Measurements from ENCODE around the gene GRM5. TPM values are rescaled to one million over a fixed set of nuclear protein-coding genes. Genes with fewer than 3 reads are reported as not detected.

GRM5 gene
- total RNA-seq, 1 experiment from 2014 or later, result not detected

DNA sequence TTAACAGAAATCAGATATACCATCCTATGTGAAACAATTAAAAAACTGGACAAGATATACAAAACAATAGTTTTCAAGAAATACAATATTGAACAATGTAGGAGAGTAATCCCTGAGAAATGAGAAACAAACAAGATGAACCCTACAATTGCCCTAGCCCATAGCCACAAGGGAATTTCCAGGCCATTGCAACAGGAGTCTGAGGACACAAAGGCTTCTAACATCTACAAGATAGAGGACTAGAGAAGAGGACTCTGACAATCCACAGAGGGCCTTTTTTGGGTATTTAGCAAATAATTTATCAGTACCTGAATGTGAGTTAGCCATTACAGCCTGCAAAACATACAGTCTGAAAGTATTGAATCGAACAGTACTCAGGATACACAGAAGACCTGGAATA lies 251.7 kb downstream of the GRM5 start:
- H3K4me3 ChIP-seq (ENCODE audit: low read length), result no peak overlapping the region
- no peaks in the 10 kb centered on the region for H3K9me2 ChIP-seq (replicated peaks; ENCODE audit: insufficient read depth, low read length)
- no peak overlapping the region for H3K9ac ChIP-seq (ENCODE audit: low read length)
- H2AFZ ChIP-seq (ENCODE audit: low read length), result no peak overlapping the region
- no peak overlapping the region for H3K4me2 ChIP-seq (ENCODE audit: low read depth, low read length, poor library complexity, severe bottlenecking)
- DNase-seq, result no peak
- no peaks in the 10 kb centered on the region for H3K36me3 ChIP-seq (ENCODE audit: insufficient read depth, low read length)
- no peak overlapping the region for H3K27ac ChIP-seq (ENCODE audit: low read length)
- no peaks in the 10 kb centered on the region; the same call in 1 of the 2 replicates for H3K27me3 ChIP-seq (ENCODE audit: low read length)
- H3K4me1 ChIP-seq (ENCODE audit: low read length), result no peaks in the 10 kb centered on the region
- no peaks in the 10 kb centered on the region for H4K20me1 ChIP-seq (ENCODE audit: insufficient read depth, low read depth, low read length)
- H3K79me2 ChIP-seq (ENCODE audit: low read length), result no peaks in the 10 kb centered on the region
- H3K9me3 ChIP-seq (ENCODE audit: low read length), result peaks cover 3% of the 10 kb centered on the region; the same call in 1 of the 2 replicates

DNA sequence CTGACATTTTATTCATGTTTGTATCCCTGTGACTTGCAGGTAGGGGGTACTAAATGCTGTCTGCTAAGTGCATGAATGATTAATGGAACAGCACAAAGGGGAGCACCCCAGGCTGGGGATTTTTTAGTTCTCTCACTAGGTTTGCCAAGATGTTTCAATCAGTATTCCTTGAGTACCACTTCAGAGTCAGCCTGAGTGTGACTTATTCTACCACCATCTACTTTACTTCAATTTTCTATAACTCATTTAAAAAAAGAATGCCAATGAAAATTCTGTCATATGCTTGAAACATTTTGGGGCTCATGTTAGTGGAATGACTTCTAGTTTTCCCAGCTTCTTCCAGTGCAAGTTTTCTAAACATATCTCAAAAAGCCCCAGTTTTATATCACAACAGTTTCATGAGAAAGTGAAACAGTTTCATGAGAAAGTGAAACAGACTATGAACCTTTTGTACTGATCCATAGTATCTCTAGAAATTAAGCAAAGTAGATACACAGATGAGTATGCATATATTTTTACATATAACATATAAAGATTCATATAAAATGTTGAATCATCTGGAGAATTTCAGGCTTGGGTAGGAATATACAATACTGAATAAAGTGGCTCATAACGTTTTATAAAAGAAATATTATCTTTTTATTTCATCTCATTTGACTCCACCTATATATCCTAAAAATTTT lies 252.4 kb downstream of the GRM5 start:
- Histone ChIP-seq H3K4me3 (ENCODE audit: low read length) (no peak overlapping the region), H3K79me2 (ENCODE audit: low read length) (no peaks in the 10 kb centered on the region), H3K27ac (ENCODE audit: low read length) (no peak overlapping the region), H3K9me3 (ENCODE audit: low read length) (peaks cover 3% of the 10 kb centered on the region; the same call in 1 of the 2 replicates), H3K36me3 (ENCODE audit: insufficient read depth, low read length) (no peaks in the 10 kb centered on the region), H3K4me2 (ENCODE audit: low read depth, low read length, poor library complexity, severe bottlenecking) (no peak overlapping the region), H3K4me1 (ENCODE audit: low read length) (no peaks in the 10 kb centered on the region), H2AFZ (ENCODE audit: low read length) (no peak overlapping the region), H3K9me2 (replicated peaks; ENCODE audit: insufficient read depth, low read length) (no peaks in the 10 kb centered on the region), H4K20me1 (ENCODE audit: insufficient read depth, low read depth, low read length) (no peaks in the 10 kb centered on the region), H3K27me3 (ENCODE audit: low read length) (no peaks in the 10 kb centered on the region; the same call in 1 of the 2 replicates), H3K9ac (ENCODE audit: low read length) (no peak overlapping the region)
- DNase-seq, result no peak

DNA sequence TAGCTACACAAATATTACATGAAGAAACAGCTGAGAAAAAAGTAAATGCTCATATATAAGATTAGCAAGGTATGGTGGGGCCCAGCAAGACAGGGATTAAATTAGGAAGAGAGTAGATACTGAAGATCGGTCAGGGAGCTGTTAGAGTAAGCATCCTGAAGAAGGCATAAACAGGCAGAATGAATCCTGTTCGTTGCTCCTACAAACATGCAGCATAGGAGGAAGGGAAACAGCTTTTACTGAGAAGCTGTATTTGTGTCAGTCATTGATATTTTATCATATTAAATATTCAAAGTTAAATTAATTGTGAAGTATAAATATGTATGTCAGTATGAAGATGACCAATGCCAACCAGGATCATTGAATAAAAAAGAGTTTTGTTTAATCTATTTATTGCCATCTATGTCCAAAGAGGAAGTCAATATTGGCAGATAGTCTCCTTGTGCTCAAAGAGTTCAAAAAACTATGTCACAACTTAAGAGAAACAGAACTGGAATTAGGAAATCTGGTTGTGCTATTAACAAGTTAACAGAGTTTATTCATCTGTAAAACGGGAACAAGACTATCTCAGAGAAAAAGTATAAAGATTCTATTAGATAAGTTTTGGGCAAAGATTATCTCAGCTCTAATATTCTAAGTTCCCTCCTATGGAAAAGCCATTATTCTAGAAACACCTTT lies 255.2 kb downstream of the GRM5 start:
- no peaks in the 10 kb centered on the region for H3K4me1 ChIP-seq (ENCODE audit: low read length)
- H3K27me3 ChIP-seq (ENCODE audit: low read length), result no peaks in the 10 kb centered on the region; the same call in 1 of the 2 replicates
- no peak overlapping the region for H2AFZ ChIP-seq (ENCODE audit: low read length)
- no peak overlapping the region for H3K9ac ChIP-seq (ENCODE audit: low read length)
- H3K4me3 ChIP-seq (ENCODE audit: low read length), result no peak overlapping the region
- H3K27ac ChIP-seq (ENCODE audit: low read length), result no peak overlapping the region
- peaks cover 3% of the 10 kb centered on the region; the same call in 1 of the 2 replicates for H3K9me3 ChIP-seq (ENCODE audit: low read length)
- no peaks in the 10 kb centered on the region for H4K20me1 ChIP-seq (ENCODE audit: insufficient read depth, low read depth, low read length)
- no peaks in the 10 kb centered on the region for H3K36me3 ChIP-seq (ENCODE audit: insufficient read depth, low read length)
- no peaks in the 10 kb centered on the region for H3K79me2 ChIP-seq (ENCODE audit: low read length)
- no peak overlapping the region for H3K4me2 ChIP-seq (ENCODE audit: low read depth, low read length, poor library complexity, severe bottlenecking)
- no peak for DNase-seq
- no peaks in the 10 kb centered on the region for H3K9me2 ChIP-seq (replicated peaks; ENCODE audit: insufficient read depth, low read length)

DNA sequence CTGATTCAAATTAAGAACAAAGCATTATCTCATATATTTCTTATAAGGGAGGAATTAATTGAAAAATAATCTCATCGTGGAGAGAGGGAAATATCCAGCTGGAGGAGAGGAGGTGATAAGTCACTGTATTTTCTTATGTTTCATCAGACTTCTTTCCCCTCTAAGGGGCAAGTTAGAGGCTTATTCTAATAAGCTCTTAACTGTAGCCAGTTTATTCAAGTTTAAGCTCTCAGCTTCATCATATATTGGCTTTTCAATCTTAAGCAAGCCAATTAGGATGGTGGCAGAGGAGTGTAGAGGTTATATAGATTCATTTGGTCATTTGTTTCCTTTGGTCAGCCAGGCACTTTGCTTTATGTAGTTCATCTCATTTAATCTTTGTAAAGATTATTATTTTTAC lies 256.7 kb downstream of the GRM5 start:
- Histone ChIP-seq H3K79me2 (ENCODE audit: low read length) (no peaks in the 10 kb centered on the region), H2AFZ (ENCODE audit: low read length) (no peak overlapping the region), H3K4me2 (ENCODE audit: low read depth, low read length, poor library complexity, severe bottlenecking) (no peak overlapping the region), H3K4me3 (ENCODE audit: low read length) (no peak overlapping the region), H3K9ac (ENCODE audit: low read length) (no peak overlapping the region), H3K36me3 (ENCODE audit: insufficient read depth, low read length) (no peaks in the 10 kb centered on the region), H4K20me1 (ENCODE audit: insufficient read depth, low read depth, low read length) (no peaks in the 10 kb centered on the region), H3K27me3 (ENCODE audit: low read length) (no peaks in the 10 kb centered on the region), H3K4me1 (ENCODE audit: low read length) (no peaks in the 10 kb centered on the region), H3K9me3 (ENCODE audit: low read length) (no peaks in the 10 kb centered on the region), H3K27ac (ENCODE audit: low read length) (no peak overlapping the region), H3K9me2 (replicated peaks; ENCODE audit: insufficient read depth, low read length) (no peaks in the 10 kb centered on the region)
- no peak for DNase-seq

DNA sequence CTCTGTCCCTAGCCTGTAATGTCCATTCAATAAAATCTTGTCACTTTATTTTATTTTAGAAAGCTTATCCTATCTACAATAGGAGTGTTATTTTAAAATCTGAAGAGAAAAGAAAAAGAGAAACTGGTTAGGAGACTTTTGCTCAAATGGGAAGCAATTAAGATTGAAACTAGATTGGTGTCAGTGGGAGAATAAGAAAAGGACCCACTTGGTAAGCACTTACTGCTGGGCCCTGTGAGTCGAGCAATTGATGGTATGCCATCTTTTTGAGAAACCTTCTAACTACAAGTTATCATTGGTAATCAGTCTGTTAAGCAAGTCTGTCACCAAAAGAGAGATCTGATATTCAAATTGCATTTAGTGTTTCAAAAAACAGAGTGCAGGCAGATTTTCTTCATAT lies 258.4 kb downstream of the GRM5 start:
- H3K4me3 ChIP-seq (ENCODE audit: low read length), result no peak overlapping the region
- H3K79me2 ChIP-seq (ENCODE audit: low read length), result no peaks in the 10 kb centered on the region
- H3K9me3 ChIP-seq (ENCODE audit: low read length), result no peaks in the 10 kb centered on the region
- no peak overlapping the region for H3K4me2 ChIP-seq (ENCODE audit: low read depth, low read length, poor library complexity, severe bottlenecking)
- H3K9me2 ChIP-seq (replicated peaks; ENCODE audit: insufficient read depth, low read length), result no peaks in the 10 kb centered on the region
- no peaks in the 10 kb centered on the region for H3K4me1 ChIP-seq (ENCODE audit: low read length)
- H3K9ac ChIP-seq (ENCODE audit: low read length), result no peak overlapping the region
- no peaks in the 10 kb centered on the region for H4K20me1 ChIP-seq (ENCODE audit: insufficient read depth, low read depth, low read length)
- DNase-seq, result no peak
- H3K27me3 ChIP-seq (ENCODE audit: low read length), result no peaks in the 10 kb centered on the region
- H3K27ac ChIP-seq (ENCODE audit: low read length), result no peak overlapping the region
- no peaks in the 10 kb centered on the region for H3K36me3 ChIP-seq (ENCODE audit: insufficient read depth, low read length)
- no peak overlapping the region for H2AFZ ChIP-seq (ENCODE audit: low read length)

DNA sequence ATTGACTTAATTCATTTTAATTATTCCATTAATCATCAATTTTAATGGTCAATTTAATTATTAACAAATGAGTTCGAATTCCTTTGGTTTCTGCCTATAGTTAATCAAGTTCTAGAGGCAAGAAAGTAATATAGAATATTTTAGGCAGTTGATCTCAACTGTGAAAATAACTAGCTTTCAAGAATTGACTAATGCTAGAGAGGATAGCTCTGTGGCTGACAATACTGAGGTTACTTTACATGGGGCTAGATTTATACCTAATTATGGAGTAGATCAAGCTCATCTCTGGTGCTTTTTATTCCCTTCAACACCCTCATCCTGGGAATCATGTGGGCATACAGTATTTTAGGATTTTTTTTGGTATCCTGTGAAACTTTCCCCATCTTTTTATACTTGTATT lies 259.4 kb downstream of the GRM5 start:
- no peak overlapping the region for H3K4me2 ChIP-seq (ENCODE audit: low read depth, low read length, poor library complexity, severe bottlenecking)
- H3K36me3 ChIP-seq (ENCODE audit: insufficient read depth, low read length), result no peaks in the 10 kb centered on the region
- no peaks in the 10 kb centered on the region for H3K79me2 ChIP-seq (ENCODE audit: low read length)
- H3K4me1 ChIP-seq (ENCODE audit: low read length), result no peaks in the 10 kb centered on the region
- H3K27me3 ChIP-seq (ENCODE audit: low read length), result no peaks in the 10 kb centered on the region
- H3K27ac ChIP-seq (ENCODE audit: low read length), result no peak overlapping the region
- DNase-seq, result no peak
- no peak overlapping the region for H2AFZ ChIP-seq (ENCODE audit: low read length)
- no peaks in the 10 kb centered on the region for H3K9me2 ChIP-seq (replicated peaks; ENCODE audit: insufficient read depth, low read length)
- H3K9me3 ChIP-seq (ENCODE audit: low read length), result no peaks in the 10 kb centered on the region
- H3K9ac ChIP-seq (ENCODE audit: low read length), result no peak overlapping the region
- no peaks in the 10 kb centered on the region for H4K20me1 ChIP-seq (ENCODE audit: insufficient read depth, low read depth, low read length)
- H3K4me3 ChIP-seq (ENCODE audit: low read length), result no peak overlapping the region

DNA sequence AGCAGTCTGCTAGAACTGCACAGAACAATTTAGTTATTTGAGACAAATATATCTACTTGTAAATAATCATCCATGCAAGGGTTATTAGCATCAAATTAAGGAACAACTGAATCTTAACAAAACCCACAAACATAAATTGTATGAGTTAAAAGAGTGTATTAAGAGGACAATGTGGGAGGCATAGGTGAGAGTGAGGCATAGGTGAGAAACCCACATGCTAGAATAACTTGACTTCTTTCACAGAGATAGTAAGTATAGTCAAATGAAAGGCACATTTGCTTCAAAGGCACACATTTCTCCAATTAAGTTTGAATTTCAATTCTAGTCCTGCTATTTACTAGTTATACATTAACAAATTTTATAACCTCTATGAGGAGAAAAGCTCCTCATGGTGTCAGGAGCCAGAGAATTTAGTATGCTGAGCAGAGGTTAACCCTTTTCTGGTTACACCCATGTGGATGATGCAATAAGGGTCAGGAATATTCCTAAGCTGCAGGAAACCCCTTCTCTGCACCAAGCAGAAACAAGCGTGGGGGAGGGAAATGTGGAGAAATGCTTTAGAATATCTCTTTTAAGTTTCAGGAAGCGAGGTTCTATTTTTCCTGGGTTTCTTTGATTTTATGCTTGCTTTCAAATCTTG lies 264.2 kb downstream of the GRM5 start:
- Histone ChIP-seq H3K36me3 (ENCODE audit: insufficient read depth, low read length) (no peaks in the 10 kb centered on the region), H3K27ac (ENCODE audit: low read length) (no peak overlapping the region), H3K9me2 (replicated peaks; ENCODE audit: insufficient read depth, low read length) (no peaks in the 10 kb centered on the region), H3K4me1 (ENCODE audit: low read length) (no peaks in the 10 kb centered on the region), H3K4me2 (ENCODE audit: low read depth, low read length, poor library complexity, severe bottlenecking) (no peak overlapping the region), H3K27me3 (ENCODE audit: low read length) (no peaks in the 10 kb centered on the region), H4K20me1 (ENCODE audit: insufficient read depth, low read depth, low read length) (no peaks in the 10 kb centered on the region), H3K4me3 (ENCODE audit: low read length) (no peak overlapping the region), H3K9me3 (ENCODE audit: low read length) (no peaks in the 10 kb centered on the region), H2AFZ (ENCODE audit: low read length) (no peak overlapping the region), H3K9ac (ENCODE audit: low read length) (no peak overlapping the region), H3K79me2 (ENCODE audit: low read length) (no peaks in the 10 kb centered on the region)
- no peak for DNase-seq

DNA sequence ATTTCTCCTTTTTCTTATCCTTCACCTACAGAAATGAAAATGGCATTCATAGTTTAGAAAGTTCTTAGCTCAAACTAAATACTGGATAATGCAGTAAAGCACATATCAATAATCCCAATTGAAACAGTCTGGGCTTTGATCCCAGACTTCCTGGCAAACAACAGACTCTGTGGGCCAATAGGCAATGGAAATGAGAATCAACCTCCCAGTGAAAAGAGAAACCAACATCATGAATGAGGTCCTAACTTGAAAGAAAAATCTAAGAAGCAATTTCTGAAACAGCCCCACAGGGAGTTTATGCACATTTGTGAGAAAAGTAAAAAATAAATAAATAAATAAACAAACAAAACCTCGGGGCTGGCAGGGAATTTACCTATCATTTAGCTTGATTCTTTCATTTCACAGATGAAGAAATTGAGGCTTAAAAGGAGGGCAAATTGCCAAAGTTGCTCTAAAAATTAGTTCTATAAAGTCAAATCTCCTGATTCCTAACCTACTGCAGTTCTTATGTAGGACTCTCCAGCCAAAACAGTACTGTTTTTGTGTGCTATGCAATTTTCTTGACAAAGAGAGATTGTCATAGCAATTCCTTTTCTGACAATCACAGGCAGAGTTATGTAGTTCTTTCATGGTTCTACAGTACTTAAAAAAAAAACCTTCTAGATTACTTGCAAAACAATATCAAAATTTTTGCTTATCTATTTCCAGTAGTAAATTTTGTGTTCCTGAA lies 265.8 kb downstream of the GRM5 start:
- Histone ChIP-seq H3K36me3 (ENCODE audit: insufficient read depth, low read length) (no peaks in the 10 kb centered on the region), H3K9me3 (ENCODE audit: low read length) (no peaks in the 10 kb centered on the region), H3K4me1 (ENCODE audit: low read length) (no peaks in the 10 kb centered on the region), H3K9ac (ENCODE audit: low read length) (no peak overlapping the region), H3K4me3 (ENCODE audit: low read length) (no peak overlapping the region), H3K79me2 (ENCODE audit: low read length) (no peaks in the 10 kb centered on the region), H2AFZ (ENCODE audit: low read length) (no peak overlapping the region), H3K27ac (ENCODE audit: low read length) (no peak overlapping the region), H3K9me2 (replicated peaks; ENCODE audit: insufficient read depth, low read length) (peaks cover 5% of the 10 kb centered on the region; the same call in 1 of the 2 replicates), H3K27me3 (ENCODE audit: low read length) (no peaks in the 10 kb centered on the region), H4K20me1 (ENCODE audit: insufficient read depth, low read depth, low read length) (no peaks in the 10 kb centered on the region), H3K4me2 (ENCODE audit: low read depth, low read length, poor library complexity, severe bottlenecking) (no peak overlapping the region)
- no peak for DNase-seq
